HEK293 (cell line): ENCODE results near the gene FNDC5.

ENCODE experiments used
- CTCF ChIP-seq: fragments of 450-650 bp; formaldehyde crosslinking; IDR thresholded peaks from 2 replicates; pipeline ENCODE4 v1.5.1; 2016; ENCODE audit warnings: missing biosample characterization, missing genetic modification characterization
- KLF8 ChIP-seq: fragments of 450-650 bp; formaldehyde crosslinking; IDR thresholded peaks from 2 replicates; pipeline ENCODE4 v1.5.1; 2016; ENCODE audit warnings: missing biosample characterization, missing genetic modification characterization
- ZNF10 ChIP-seq: fragments of 450-650 bp; formaldehyde crosslinking; IDR thresholded peaks from 2 replicates; pipeline ENCODE4 v1.5.1; 2017; ENCODE audit warnings: missing biosample characterization, missing genetic modification characterization
- ZNF510 ChIP-seq: fragments of 450-650 bp; formaldehyde crosslinking; IDR thresholded peaks from 2 replicates; pipeline ENCODE4 v1.5.1; 2018; ENCODE audit warnings: mild to moderate bottlenecking, missing genetic modification characterization, missing biosample characterization; ENCODE audit not compliant: insufficient replicate concordance
- ZNF785 ChIP-seq: fragments of 450-650 bp; formaldehyde crosslinking; IDR thresholded peaks from 2 replicates; pipeline ENCODE4 v1.5.1; 2016; ENCODE audit warnings: missing biosample characterization, missing genetic modification characterization

- TF ChIP-seq ZNF785 (tag by site-specific recombination) (no peak), CTCF (no peak), KLF8 (tag by site-specific recombination) (no peak), ZNF10 (tag by site-specific recombination) (no peak), ZNF510 (tag by site-specific recombination) (no peak)
These were observed 3.6 kb downstream of the FNDC5 start for GRCh38 chr1:32867151-32867550.
